ENCODE measurements around the gene YKT6.
A peak's percentile ranks its signal among the peaks of the same experiment; 100 is the strongest.
"Not testable (repeated sequence)": the region's sequence is repeated elsewhere in the genome, so short reads cannot be mapped to it uniquely, and the experiment has no call there.

The YKT6 gene

GRCh38 chr7:44200699-44201461, at the start of gene YKT6:
YKT6 (plus strand) TSS chr7:44200978; CDS start chr7:44201136, 158 bp downstream.
- DNase-seq: peak; percentile 95

- no peak for DNase-seq
Measured at GRCh38 chr7:44151956-44152355, 48.8 kb upstream of the YKT6 start.

GRCh38 chr7:44152971-44153947, 47.5 kb upstream of the YKT6 start:
- DNase-seq: no peak

GRCh38 chr7:44153948-44154335, 46.8 kb upstream of the YKT6 start:
- DNase-seq: no peak

- no peak for DNase-seq
Measured at GRCh38 chr7:44154703-44155102, 46.1 kb upstream of the YKT6 start.

GRCh38 chr7:44155191-44156185, 45.3 kb upstream of the YKT6 start:
- no peak for DNase-seq

- no peak for DNase-seq
Measured at GRCh38 chr7:44156453-44157010, 44.2 kb upstream of the YKT6 start.

GRCh38 chr7:44157116-44158080, 43.4 kb upstream of the YKT6 start:
- DNase-seq: no peak

- DNase-seq: no peak
Measured at GRCh38 chr7:44158096-44158872, 42.5 kb upstream of the YKT6 start.

- DNase-seq: no peak
Measured at GRCh38 chr7:44158873-44159631, 41.7 kb upstream of the YKT6 start.

- no peak for DNase-seq
Measured at GRCh38 chr7:44159824-44160630, 40.8 kb upstream of the YKT6 start.

GRCh38 chr7:44161371-44161770, 39.4 kb upstream of the YKT6 start:
- no peak for DNase-seq

GRCh38 chr7:44162179-44162578, 38.6 kb upstream of the YKT6 start:
- DNase-seq: no peak

GRCh38 chr7:44162785-44163395, 37.9 kb upstream of the YKT6 start:
- DNase-seq: no peak

- no peak for DNase-seq
Measured at GRCh38 chr7:44163591-44163990, 37.2 kb upstream of the YKT6 start.

GRCh38 chr7:44167920-44168319, 32.9 kb upstream of the YKT6 start:
- DNase-seq: no peak

GRCh38 chr7:44171901-44172300, 28.9 kb upstream of the YKT6 start:
- DNase-seq: not testable (repeated sequence)

- no peak for DNase-seq
Measured at GRCh38 chr7:44172352-44172751, 28.4 kb upstream of the YKT6 start.
